ENCODE data around the gene MN1. TPM values are rescaled to one million over a fixed set of nuclear protein-coding genes. Genes with fewer than 3 reads are reported as not detected.

MN1 gene
- total RNA-seq, 4 donors from 2014 or later, result 2.0 to 9.7 (median 8.2) TPM

DNA sequence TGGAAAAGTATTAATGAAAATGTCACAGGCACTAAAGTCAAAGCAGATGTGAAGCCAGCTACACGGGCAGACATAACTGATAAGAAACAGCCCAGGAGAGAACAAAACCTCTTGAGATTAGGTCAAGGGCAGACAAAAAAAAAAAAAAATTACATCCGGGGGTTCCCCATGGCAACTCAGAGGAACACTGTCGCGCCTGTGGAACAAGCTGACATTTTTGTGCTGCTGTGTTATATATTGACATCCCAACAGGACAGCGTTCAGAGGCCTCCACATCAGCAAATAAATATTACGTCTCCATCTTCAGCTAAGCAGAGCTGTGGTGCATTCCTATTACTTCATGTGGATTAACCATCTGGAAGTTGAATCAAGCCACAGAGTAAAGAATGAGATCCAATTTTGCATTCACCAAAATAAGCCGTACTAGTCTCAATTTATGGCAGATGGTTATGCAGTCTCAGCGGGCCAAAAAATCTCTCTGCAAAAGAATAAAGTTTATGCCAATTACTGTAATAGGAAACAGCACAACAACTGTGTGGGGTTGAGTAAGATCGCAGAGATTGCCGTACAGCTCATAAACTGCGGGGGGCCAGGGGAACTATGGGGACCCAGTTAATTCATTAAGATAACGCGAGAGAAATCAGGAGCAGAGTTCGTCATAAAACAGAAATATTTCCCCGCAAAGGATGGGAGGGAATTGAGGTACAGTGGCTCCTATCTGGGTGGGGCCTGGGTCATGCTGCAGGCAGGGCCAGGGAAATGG, 41.3 kb upstream of the MN1 start:
- peaks cover 0 to 6% of the 10 kb centered on the region in 2 donors for H3K4me1 ChIP-seq
- no peaks in the 10 kb centered on the region for H3K27me3 ChIP-seq
- H3K27ac ChIP-seq, result peak overlapping the region; percentile 30 to 45
- intact Hi-C loops (cut with DNase I; ENCODE audit: low total_unique reads), result no loop called here
- no peak for TF ChIP-seq POLR2A (IDR thresholded peaks at IDR 0.05)
- TF ChIP-seq, protein P1, sequence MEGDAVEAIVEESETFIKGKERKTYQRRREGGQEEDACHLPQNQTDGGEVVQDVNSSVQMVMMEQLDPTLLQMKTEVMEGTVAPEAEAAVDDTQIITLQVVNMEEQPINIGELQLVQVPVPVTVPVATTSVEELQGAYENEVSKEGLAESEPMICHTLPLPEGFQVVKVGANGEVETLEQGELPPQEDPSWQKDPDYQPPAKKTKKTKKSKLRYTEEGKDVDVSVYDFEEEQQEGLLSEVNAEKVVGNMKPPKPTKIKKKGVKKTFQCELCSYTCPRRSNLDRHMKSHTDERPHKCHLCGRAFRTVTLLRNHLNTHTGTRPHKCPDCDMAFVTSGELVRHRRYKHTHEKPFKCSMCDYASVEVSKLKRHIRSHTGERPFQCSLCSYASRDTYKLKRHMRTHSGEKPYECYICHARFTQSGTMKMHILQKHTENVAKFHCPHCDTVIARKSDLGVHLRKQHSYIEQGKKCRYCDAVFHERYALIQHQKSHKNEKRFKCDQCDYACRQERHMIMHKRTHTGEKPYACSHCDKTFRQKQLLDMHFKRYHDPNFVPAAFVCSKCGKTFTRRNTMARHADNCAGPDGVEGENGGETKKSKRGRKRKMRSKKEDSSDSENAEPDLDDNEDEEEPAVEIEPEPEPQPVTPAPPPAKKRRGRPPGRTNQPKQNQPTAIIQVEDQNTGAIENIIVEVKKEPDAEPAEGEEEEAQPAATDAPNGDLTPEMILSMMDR (IDR thresholded peaks at IDR 0.05), result no peak
- H3K9me3 ChIP-seq, result no peaks in the 10 kb centered on the region
- H3K4me3 ChIP-seq, result no peak overlapping the region
- H3K36me3 ChIP-seq, result no peaks in the 10 kb centered on the region
- DNase-seq, result no peak

DNA sequence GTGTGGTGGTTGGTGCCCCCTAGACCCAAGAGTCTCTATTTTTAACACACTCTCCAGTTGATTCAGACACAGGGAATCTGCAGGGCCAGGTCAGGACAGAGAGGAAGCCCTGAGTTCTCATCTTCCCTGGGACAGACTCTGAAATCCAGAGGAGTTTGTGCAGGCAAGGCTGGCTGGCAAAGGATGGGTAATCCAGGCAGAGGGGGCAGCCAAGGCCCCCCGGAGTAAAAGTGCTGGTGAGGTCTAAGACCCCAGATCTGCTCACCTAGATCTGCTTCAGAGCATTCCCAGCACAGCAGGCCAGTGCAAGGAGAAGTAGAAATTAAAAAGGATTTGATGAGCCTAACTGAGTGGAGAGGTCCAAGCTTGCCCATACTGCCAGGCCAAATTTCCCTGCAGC, 40.6 kb upstream of the MN1 start:
- intact Hi-C loops (cut with DNase I; ENCODE audit: low total_unique reads), result no loop called here
- H3K4me1 ChIP-seq, result peaks cover 0 to 6% of the 10 kb centered on the region in 2 donors

DNA sequence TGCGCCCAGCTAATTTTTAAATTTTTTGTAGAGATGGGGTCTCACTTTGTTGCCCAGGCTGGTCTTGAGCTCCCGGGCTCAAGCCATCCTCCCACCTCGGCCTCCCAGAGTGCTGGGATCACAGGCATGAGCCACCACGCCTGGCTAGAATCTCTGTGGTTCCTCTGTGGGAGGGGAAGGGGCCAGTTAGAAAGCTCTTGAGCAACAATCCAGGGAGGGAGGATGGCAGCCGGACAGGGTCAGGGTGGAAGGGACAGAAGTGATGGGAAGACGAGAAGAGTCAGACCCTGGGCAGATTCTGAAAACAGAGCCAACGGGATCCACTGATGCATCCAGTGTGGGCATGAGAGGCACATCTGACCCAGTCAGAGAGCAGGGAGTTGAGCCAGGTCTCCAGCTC, 38.9 kb upstream of the MN1 start:
- Histone ChIP-seq H3K27ac (no peak overlapping the region), H3K4me1 (peaks cover 0 to 6% of the 10 kb centered on the region in 2 donors), H3K4me3 (no peak overlapping the region), H3K36me3 (no peaks in the 10 kb centered on the region), H3K9me3 (no peaks in the 10 kb centered on the region), H3K27me3 (no peaks in the 10 kb centered on the region)
- intact Hi-C loops (cut with DNase I; ENCODE audit: low total_unique reads), result no loop called here
- no peak for TF ChIP-seq POLR2A (IDR thresholded peaks at IDR 0.05)
- TF ChIP-seq, protein P1 (IDR thresholded peaks at IDR 0.05), result no peak
- peak in 1 of 2 donors; percentile 11 for DNase-seq

More for the DNA sequence above, 40.6 kb upstream of the MN1 start:
- Histone ChIP-seq H3K27ac (peak overlapping the region; percentile 30 to 45), H3K9me3 (no peaks in the 10 kb centered on the region), H3K27me3 (no peaks in the 10 kb centered on the region), H3K4me3 (no peak overlapping the region), H3K36me3 (no peaks in the 10 kb centered on the region)
- TF ChIP-seq, protein P1 (IDR thresholded peaks at IDR 0.05), result no peak
- no peak for TF ChIP-seq POLR2A (IDR thresholded peaks at IDR 0.05)
- DNase-seq, result no peak

DNA sequence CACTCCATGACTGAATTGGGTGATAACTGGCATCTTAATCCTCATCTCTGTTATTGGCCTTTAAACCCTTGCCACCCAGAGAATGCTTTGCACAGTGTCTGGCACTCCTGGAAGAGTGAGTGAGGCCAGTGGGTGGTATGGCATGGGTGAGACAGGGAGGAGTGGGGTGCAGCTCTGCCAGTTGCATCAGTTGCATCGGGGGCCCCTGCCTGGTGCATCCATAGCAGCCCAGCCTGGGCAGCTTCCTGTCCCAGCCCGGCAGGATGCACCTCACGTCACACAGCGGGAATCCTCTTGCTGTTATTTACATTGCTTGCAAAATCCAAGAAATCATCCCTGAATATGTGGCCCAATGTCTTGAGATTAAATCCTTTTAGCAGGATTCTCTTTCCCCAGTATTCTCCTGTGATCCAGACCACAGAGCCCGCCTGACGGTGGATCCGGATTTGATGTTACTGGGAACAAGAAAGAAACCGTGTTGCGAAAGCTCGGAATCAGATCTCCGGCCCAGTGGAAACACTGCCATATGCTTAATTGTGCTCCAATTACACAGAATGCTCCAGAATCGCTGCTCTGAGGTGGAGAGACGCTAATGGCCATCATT, 37.6 kb upstream of the MN1 start:
- H3K4me3 ChIP-seq, result no peak overlapping the region
- intact Hi-C loops (cut with DNase I; ENCODE audit: low total_unique reads), result no loop called here
- peaks cover 0 to 6% of the 10 kb centered on the region in 2 donors for H3K4me1 ChIP-seq
- H3K36me3 ChIP-seq, result no peaks in the 10 kb centered on the region
- H3K9me3 ChIP-seq, result no peaks in the 10 kb centered on the region
- H3K27me3 ChIP-seq, result no peaks in the 10 kb centered on the region
- H3K27ac ChIP-seq, result no peak overlapping the region
- peak in 1 of 2 donors; percentile 6 for DNase-seq
- TF ChIP-seq POLR2A (IDR thresholded peaks at IDR 0.05), result no peak
- TF ChIP-seq, protein P1 (IDR thresholded peaks at IDR 0.05), result no peak

DNA sequence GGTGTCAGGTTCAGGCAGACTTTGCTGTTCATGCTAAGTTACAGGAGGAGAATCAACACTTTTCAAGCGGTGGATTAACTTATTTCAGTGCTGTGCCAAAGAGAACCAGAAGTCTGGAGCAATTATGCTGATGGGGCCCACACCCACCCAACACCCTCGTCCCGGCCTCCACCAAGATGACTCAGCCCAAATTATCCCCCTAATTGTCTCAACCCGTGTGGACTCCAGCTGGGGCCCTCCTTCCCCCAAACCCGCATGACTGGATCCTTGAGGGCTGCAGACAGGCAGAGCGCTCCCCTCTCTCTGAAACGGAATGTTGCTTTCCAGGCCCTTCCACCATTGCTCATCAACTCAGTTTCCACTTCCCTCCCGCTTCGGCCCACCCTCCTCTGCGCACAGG, 34.6 kb upstream of the MN1 start:
- TF ChIP-seq, protein P1 (IDR thresholded peaks at IDR 0.05), result no peak
- no peak for TF ChIP-seq POLR2A (IDR thresholded peaks at IDR 0.05)
- H3K9me3 ChIP-seq, result no peaks in the 10 kb centered on the region
- DNase-seq, result no peak
- H3K4me3 ChIP-seq, result no peak overlapping the region
- no peaks in the 10 kb centered on the region for H3K4me1 ChIP-seq
- H3K27ac ChIP-seq, result no peak overlapping the region
- H3K36me3 ChIP-seq, result no peaks in the 10 kb centered on the region
- intact Hi-C loops (cut with DNase I; ENCODE audit: low total_unique reads), result no loop called here
- H3K27me3 ChIP-seq, result no peaks in the 10 kb centered on the region

Data from uterus (tissue), 4 donors.